HK-2 (cell line): Measurements from ENCODE around the gene LRP1B.

Source experiments
- DNase-seq: peaks from one replicate; pipeline ENCODE4 v3.0.0-alpha.2; 2018; ENCODE audit not compliant: unreplicated experiment

LRP1B gene

DNA sequence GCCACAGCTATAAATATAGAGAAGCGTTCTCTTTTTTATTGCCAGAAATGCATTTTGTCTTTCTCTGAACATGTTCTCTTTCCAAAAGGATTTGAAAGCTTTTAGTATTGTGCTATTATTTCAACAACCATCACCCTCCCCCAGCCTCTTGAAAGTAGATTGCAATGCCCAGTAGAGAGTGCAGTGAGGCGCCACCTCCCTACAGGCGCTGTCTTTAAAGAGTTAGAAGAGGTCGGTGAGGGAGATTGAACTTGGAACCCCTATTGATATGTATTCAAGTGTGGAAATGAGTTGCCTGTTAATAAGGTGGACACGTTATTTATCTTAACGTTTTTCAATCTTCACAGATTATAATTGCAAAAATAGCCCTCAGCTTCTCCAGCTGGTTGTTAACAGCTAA lies 360.3 kb downstream of the LRP1B start:
- no peak for DNase-seq

DNA sequence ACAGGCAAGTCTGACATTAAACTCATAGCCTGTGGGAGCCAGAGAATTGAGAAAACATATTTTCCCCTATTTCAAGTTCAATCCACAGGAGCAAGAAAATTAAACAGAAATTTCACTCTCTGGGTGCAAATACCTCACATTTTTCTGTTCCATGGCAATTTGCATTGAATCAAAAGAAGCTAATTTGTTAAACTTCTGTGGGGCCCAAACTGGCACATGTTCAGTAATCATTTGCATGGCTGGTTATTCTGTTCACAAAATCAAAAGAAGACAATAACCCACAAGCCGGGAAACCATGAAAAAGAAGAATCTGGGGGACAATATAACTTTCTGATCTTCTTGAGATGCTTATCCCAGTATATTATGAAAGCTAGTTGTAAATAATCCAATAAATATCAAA lies 363.1 kb downstream of the LRP1B start:
- DNase-seq, result no peak

DNA sequence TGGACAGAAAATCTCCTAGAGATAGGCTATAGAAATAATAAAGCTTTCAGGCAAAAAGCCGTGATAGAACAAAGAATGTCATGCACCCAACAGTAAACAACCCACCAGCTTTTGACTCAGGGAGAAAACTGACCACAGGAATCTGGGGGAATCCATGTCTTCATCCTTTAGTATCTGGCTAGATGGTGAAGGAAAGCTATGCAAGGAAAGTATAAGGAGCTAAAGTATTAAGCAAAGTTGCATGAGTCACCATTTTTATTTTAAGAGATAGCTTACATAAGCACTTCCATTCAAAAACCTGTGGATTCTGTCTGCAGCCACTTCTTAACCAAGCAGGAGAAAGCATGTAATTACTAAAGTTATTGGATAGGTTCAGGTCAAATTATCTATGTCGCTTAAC lies 363.8 kb downstream of the LRP1B start:
- peak; percentile 17 for DNase-seq

DNA sequence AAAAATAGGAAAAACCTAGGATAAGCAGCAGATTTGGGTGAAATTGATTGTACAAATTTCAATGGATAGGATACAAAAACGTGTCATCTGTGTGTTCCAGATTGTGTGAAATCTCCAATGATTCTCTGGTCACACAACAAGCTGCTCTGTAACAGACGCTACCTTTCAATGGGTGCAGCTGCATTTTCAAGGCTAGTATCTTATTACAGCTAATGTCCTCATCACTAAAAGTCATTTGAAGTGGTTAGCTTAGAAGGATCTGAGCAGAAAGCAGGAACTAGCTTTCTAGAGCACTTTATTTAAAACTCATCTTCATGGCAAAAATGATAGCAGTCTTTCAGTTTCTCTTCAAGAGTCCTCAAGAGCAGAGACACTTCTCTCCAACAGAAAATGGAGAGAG lies 364.6 kb downstream of the LRP1B start:
- DNase-seq, result no peak

DNA sequence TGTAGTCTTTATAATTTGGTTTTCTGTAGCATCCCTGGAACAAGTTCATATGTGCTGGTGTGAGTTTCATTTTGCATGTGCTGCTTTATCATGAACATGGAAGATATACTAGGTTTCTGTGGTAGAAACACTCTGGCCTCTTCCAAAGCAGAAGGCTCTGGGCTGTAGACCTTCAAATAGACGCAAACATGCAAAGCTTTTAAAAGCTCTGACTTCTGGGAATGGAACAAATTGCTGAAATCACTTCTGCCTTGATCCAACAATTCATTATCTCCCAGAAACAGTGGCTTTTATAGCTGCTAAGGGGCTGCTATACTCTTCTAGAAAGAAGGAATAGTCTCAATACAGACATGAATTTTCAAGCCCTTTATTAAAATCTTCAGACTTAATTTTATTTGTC lies 382.2 kb downstream of the LRP1B start:
- DNase-seq, result no peak

DNA sequence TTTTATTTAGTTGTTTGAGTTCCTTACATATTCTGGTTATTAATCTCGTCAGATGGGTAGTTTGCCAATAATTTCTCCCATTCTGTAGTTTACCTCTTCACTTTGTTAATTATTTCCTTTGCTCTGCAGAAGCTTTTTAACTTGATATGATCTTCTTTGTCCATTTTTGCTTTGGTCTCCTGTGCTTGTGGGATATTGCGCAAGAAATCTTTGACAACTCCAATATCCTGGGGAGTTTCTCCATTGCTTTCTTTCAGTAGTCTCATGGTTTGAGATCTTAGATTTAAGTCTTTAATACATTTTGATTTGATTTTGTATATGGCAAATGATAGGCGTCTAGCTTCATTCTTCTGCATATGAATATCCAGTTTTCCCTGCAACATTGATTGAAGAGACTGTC lies 389.2 kb downstream of the LRP1B start:
- DNase-seq, result no peak

DNA sequence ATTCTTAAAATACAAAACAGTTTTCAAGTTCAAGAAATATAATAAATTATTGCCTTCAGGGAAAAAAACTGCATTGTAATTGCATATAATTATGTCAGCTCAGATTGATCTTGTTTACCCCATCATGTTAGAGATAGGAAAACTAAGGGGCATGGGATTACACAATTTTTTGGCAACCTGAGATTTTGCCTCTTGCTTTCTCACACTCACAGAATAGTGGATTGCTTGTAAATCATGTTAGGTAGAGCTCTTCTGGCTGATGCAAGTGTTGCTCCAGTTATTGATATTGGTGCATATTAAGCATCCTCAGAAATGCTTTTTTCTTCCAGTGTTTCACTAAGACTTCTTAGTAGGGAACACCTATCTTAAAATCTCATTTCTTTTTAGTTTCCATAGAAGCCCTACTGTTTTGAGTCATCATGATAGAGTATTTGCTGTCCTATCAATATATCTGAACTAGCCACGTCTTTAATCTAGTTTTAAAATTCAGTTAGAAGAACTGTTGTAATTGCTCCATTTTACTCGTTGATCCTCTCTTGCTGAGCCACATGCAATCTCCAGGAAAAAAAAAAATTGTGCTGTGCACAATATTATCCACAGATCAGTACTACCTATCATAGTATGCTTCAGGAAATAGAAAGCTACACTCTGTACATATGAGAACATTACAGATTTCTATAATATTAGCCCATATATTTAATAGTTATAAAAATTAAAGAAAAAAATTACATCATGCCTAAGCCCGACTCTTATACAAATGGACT lies 393.1 kb downstream of the LRP1B start:
- no peak for DNase-seq

DNA sequence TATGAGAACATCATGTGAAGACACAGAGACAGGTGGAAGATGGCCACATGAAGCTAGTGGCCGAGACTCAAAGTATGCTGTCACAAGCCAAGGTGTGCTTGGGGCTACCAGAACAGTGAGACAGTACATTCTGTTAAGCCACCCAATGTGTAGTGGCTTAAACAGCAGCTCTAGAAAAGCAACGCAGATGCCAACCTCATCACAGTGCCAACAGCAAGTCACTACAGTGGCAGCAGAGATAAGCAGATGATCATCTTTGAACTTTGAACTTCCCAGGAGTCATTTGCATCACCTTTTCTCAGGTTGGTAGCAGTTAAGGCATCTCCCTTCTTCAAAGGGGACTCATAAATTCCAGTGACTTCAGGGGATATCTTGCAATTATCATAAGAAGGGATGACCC lies 394.4 kb downstream of the LRP1B start:
- DNase-seq, result no peak

DNA sequence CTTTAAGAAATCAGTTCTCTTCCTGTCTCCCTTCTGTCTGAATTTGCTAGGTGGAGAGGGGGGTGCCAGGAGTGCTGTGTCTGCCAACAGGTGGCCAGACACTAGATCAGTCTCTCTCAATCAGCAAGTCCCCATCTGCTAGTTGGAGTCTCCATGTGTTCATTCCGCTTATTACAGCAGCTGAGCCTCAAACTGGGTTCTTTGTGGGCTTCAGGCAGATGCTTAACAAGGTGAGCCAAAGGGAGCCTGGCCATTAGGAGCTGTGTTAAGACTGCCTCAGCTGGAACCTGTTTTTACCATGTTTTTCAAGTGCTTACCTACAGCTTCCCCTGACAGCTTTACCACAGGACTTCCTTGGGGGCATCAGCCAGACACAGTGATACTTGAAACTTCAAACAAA lies 401.9 kb downstream of the LRP1B start:
- no peak for DNase-seq

DNA sequence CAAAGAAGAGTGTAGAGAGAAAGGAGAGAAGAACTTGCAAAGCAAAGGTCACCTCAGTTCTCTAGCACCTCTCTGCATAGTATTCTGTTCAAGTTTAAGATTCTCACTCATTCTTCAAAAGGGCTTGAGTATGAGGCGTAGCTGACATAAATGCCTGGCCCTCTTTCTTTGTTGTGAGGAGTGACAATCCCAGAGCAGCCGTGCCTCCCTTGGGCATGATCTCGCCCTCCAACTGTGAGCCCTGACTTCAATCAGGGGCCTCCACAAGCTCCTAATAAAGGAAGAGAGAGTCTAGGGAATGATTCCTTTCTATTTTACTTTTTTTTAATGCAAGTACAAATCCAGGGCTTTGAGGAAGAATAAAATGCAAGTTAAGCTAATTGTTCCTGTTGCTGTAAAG lies 402.7 kb downstream of the LRP1B start:
- DNase-seq, result no peak

DNA sequence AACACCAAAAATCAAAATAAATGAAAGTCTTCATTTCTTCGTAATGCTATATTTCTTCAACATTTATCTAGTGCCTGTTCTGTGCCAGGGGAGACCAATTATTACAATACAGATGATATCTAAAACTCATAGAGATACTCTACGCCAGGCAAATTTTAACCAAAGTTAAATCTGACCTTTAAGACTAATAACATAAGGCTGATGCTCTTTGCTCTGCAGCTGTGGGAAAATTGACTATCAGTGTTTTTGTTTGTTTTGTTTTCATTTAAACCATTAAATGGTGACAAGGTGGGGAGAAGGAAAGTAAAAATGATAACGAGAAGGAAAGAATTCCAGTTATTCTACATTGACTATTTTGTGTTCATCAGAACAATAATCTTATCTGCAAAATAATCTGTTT lies 406.4 kb downstream of the LRP1B start:
- no peak for DNase-seq

DNA sequence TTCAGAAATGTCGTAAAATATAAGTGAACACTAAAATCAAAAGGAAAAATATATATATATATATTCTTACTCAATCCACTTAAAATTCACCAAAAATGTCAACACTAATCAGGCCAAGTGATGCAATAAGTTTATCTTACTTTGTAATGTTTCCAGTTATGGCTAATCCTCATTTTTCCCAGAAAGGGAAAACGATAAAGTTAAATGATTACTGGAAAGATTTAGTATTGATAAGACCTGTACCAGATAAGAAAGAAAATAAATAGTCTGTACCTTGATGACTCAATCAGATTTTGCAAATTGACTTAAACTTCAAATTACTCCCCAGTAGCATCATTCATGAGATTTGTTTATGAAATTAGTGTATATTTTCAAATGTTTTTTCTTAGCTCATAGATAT lies 407.0 kb downstream of the LRP1B start:
- no peak for DNase-seq

DNA sequence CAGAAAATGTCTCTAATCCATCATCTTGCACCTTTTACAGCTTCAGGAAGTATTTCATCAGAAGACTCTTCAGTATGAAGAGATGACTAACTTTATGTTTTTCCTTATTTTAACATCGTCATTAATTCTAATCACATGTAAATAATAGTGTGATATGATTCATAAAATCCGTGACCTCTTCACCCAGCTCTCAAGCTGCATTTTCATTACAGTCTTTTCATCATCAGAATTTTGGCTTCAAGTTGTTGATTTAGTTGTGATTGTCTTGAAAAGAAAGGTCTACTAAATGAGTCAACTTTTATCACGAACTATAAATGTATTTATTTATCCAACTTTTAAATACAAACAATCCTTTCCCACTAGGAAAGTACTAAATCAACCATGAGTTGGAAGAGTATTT lies 410.3 kb downstream of the LRP1B start:
- no peak for DNase-seq

DNA sequence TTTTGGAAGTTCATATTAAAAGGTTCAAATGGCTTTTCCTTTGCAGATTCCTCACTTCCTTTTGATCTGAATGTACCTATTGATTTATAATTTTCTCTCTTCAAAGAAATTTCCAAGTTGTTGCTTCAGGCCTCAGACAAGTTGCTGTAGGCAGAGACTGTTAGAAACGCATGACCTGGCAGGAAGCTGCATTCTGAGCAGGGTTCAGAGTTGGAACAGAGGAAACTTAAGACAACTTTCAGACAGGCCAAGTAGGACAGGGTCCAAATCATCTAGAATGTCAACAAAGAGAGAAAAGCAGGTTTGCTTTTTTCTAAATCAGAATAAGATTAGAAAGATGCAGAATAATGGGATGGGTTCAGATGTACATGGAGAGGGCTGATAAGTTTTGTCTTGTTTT lies 416.3 kb downstream of the LRP1B start:
- DNase-seq, result no peak

DNA sequence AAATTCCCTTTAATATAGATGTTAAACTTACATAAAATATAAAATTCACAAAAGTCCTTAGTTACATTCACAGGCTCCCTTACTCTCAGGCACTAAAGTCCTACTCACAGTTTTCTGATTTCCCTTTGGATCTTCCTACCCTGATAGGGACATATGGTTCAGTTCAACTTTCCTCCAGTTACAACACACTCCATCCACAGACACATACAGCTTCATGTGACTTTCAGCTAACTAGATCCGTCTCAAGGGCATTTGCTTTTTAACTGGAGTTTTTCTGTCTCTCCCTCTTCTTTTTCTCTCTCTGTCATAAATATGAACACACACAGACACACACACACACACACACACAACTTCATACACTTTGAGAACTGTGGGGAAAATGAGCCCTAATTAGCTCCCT lies 419.2 kb downstream of the LRP1B start:
- no peak for DNase-seq

DNA sequence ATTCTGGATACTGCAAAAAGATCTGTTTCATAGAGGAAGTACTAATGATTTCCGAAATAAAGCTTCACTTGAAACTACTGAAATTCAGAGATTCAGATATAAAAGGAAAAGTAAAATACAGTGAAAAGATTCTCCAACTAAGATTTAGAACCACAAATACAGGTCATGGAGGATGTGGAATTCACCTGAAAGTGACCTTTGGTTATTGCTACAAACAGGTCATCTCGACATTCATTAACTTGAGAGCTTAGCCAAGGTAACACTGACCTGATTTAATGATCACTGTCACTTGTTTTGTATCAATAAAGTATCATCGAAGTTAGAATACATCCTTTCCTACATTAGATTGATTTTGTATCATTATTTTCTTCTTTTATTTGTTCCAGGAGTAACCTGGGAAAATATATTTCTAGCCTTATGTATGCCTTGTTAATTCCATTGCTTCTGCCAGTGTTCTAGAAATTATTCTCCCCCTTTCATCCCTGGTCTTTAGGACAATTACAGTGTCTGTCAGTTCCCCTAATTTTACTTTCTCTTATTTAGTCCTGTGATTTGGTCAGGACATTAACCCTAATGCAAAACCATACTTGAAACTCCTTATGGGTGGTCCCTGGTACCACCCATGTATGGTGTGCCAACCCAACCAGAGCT lies 420.1 kb downstream of the LRP1B start:
- DNase-seq, result no peak

DNA sequence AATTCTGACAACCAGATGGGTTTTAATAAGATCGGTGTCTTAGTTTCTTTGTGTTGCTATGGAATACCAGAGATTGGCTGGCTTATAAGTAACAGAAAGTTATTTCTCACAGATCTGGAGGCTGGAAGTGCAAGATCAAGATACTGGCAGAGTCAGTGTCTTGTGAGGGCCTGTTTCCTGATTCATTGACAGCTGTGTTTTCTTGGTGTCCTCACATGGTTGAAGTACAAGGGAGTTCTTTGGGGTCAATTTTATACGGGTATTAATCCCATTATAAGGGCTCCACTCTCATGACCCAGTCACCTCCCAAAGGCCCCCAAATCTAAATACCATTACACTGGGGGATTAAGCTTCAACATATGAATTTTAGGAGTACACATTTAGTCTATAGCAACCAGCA lies 421.1 kb downstream of the LRP1B start:
- DNase-seq, result no peak

DNA sequence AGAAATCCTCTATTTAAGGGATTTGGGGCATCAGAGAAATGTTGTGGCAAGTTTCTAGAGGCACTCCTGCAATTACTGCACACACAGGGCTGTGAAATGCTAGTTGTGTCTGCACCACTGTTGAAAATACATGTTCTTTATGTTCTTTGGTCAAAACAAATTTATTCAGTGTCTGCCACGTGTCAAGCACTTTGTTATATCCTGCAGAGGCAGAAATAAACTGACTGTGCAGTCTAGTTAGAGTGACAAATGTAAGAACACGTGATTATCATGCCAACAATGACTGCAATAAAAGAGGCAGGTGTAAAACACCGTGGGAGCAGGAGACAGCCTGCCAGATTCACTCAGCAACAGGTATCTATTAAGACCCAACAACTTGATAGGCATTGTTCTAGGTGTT lies 423.3 kb downstream of the LRP1B start:
- no peak for DNase-seq

DNA sequence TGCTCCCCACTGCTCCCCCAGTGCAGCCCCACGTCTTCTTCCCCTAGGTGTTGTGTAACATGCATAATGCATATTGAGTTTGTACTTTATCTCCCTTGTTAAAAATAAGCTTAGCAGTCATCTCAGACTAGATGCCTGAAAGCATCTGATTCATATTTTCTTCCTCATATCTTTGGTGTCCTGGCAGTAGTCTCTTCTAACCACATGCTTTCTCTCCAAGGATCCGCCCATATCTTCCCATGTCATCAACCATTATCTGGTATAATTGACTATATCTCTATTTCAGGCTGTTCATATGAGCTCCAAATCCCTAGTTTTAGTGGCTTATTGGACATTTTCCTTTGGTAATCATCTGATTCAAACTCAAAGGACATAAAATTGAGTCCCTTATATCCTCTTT lies 426.3 kb downstream of the LRP1B start:
- DNase-seq, result no peak

DNA sequence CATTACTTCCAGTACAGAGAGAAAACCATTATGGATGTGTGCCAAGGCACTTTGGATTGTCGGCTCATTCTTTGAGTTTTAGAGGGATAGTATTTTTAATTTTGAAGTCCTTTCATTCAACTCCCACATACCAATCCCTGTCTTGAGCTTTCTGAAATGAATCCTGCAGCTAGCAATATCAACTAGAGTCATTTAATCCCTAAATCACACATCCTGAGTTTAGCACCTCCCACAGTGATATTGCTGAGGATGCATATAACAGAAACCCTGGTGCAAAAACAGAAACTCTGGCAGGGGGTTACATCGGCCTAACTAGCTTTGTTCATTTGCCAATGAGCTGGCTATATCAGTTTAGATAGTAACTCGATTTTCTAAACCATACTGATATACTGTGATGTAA lies 427.3 kb downstream of the LRP1B start:
- no peak for DNase-seq

DNA sequence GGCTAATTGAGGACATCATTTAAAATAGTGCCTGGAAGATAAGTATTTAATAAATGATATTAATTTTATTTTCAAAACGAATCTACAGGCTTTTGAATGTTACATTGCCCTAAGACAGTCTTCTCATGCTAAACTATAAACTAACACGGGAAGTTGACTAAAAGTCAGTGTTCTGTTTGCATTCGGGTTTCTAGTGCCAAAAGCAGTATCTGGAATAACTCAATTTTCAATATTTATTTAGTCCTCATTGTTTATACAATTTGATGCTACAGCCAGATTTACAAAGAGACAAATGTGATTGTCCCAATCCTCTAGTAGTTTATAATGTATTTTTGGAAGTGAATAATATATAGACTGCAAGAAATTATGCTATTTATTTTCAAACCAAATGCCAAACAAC lies 429.2 kb downstream of the LRP1B start:
- DNase-seq, result no peak

DNA sequence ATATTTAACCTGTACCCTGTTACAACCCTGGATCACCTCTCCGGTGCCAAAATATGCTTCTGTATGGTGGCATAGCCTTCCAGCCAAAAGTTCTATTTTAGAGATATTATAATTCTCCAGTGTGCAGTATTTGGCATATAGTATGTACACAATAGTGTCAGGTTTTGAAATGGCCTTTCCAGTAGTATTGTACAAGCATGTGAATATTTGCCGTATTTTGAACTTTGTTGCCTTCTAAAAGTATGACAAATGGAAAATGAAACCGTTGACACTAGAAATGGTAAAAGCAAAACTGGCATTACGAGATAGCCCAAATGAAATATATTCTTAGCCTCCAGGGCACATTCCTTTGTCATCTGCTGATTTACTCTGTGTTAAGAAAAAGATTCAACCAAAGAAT lies 431.2 kb downstream of the LRP1B start:
- DNase-seq, result no peak

DNA sequence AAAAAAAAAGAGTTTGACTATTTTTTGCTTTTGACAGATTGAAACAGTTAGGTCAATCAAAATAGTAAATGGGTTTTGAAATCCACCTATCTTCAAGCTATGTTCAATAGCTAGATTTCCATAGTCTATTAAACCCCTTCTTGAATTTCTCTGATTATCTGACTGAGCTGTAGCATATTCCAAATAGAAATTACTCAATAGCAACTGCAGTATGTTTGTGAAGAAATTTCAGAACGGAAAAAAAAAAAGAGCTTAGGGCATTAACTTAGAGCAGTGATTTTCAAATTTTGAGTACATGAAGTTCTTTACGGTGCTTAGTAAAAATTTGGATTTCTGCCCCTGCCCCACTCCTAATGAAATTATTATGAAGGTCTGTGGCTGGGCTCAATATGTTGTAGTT lies 432.3 kb downstream of the LRP1B start:
- DNase-seq, result no peak

DNA sequence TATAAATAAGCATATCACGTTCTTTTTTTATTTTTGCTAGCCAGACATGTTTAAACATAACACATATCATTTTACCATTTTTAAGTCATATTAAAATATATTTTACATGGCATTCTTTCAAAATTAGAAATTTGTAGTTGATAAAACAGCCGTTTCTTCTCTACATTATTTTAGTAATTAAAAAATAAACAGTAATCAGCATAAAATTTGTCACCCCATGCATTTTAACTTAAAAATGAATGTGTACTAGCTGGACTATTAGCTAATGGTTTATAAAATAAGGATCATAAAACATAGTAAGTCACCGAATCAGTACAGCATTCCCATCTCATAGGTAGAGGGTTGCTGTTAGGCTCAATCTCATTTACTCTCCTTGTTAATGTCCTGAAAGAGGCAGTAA lies 433.8 kb downstream of the LRP1B start:
- DNase-seq, result no peak
